Thyroid gland (tissue), 4 donors: Measurements from ENCODE around the gene GATB.

ENCODE experiments used
- POLR2A ChIP-seq, 2 donors: fragments of 450-650 bp; IDR thresholded peaks; one replicate each; pipeline ENCODE4 v1.6.1; 2017; ENCODE audit warnings: antibody characterized with exemption in 2 of 2, mild to moderate bottlenecking in 2 of 2, moderate library complexity in 1 of 2
- TF ChIP-seq, protein P1 (sequence below), 6 experiments: fragments of 200-600 bp in 3 of 6; fragments of 450-650 bp in 3 of 6; sonication (generic) in 3 of 6; IDR thresholded peaks; one replicate each; pipeline ENCODE4 v1.5.1; 2016 to 2019; ENCODE audit warnings: antibody characterized with exemption in 6 of 6, mild to moderate bottlenecking in 2 of 6, inconsistent platforms in 1 of 6, moderate library complexity in 1 of 6

DNA sequence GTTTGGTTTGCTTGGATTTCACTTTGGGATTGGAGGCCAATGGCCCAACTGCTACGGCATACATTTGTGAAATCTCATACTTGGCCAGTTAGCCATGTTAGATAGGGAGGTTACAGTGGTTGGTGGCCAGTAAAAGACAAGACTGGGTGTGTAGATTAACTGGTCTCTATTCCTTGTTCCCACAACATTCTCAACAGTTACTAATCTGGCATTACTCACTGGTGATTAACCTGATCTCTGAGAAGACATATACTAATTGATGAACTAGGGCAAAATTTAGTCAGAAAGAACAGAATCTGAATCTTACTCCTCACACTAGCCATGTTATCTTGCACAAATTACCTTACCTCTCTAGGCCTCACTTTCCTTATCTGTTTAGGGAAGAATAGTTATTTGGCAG, 33.4 kb downstream of the GATB start:
- TF ChIP-seq, protein P1, sequence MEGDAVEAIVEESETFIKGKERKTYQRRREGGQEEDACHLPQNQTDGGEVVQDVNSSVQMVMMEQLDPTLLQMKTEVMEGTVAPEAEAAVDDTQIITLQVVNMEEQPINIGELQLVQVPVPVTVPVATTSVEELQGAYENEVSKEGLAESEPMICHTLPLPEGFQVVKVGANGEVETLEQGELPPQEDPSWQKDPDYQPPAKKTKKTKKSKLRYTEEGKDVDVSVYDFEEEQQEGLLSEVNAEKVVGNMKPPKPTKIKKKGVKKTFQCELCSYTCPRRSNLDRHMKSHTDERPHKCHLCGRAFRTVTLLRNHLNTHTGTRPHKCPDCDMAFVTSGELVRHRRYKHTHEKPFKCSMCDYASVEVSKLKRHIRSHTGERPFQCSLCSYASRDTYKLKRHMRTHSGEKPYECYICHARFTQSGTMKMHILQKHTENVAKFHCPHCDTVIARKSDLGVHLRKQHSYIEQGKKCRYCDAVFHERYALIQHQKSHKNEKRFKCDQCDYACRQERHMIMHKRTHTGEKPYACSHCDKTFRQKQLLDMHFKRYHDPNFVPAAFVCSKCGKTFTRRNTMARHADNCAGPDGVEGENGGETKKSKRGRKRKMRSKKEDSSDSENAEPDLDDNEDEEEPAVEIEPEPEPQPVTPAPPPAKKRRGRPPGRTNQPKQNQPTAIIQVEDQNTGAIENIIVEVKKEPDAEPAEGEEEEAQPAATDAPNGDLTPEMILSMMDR (IDR thresholded peaks at IDR 0.05) = no peak
- TF ChIP-seq POLR2A (IDR thresholded peaks at IDR 0.05) = no peak
